Adrenal gland (tissue), 5 donors: ENCODE data around the gene CCDC6.

Experiments used
- POLR2A ChIP-seq, 2 donors: fragments of 450-650 bp; IDR thresholded peaks; one replicate each; pipeline ENCODE4 v1.6.1; 2017; ENCODE audit warnings: antibody characterized with exemption in 2 of 2, mild to moderate bottlenecking in 2 of 2, moderate library complexity in 1 of 2
- TF ChIP-seq, protein P1 (sequence below), 6 experiments: fragments of 450-650 bp in 4 of 6; fragments of 200-600 bp in 2 of 6; sonication (generic) in 1 of 6; IDR thresholded peaks; 1 replicate in 5 of 6; 2 replicates in 1 of 6; pipeline versions ENCODE4 v1.5.1 to v1.8.0; 2016 to 2021; ENCODE audit warnings: antibody characterized with exemption in 6 of 6, mild to moderate bottlenecking in 2 of 6, moderate library complexity in 1 of 6
- donor health status: DM: no; HTN: no; CAD: no.

DNA sequence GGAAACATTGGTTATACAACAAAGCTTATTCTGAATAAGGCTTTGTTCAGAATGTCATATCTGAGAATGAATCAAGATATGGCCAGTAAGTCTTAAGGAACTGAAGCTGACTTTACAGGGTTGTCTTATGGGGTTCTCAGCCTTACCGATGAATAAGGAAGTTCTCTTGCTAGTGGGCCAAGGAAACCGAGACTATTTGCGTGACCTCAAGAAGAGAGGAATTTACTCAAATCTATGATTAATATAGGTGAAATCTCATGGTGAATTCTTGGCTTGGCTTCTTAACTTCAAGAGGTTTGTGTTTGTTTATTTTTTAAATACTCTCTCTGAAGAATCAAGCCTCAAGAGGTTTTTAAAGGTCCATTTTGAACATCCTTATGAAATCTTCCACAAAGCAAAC lies 148.4 kb downstream of the CCDC6 start:
- TF ChIP-seq, protein P1, sequence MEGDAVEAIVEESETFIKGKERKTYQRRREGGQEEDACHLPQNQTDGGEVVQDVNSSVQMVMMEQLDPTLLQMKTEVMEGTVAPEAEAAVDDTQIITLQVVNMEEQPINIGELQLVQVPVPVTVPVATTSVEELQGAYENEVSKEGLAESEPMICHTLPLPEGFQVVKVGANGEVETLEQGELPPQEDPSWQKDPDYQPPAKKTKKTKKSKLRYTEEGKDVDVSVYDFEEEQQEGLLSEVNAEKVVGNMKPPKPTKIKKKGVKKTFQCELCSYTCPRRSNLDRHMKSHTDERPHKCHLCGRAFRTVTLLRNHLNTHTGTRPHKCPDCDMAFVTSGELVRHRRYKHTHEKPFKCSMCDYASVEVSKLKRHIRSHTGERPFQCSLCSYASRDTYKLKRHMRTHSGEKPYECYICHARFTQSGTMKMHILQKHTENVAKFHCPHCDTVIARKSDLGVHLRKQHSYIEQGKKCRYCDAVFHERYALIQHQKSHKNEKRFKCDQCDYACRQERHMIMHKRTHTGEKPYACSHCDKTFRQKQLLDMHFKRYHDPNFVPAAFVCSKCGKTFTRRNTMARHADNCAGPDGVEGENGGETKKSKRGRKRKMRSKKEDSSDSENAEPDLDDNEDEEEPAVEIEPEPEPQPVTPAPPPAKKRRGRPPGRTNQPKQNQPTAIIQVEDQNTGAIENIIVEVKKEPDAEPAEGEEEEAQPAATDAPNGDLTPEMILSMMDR (IDR thresholded peaks at IDR 0.05): no peak
- no peak for TF ChIP-seq POLR2A (IDR thresholded peaks at IDR 0.05)
